CD4-positive, alpha-beta T cell treated with Interferon gamma for 1 hour (primary cell): ENCODE measurements around the gene RPS10.
A peak's percentile ranks its signal among the peaks of the same experiment; 100 is the strongest.

Experiments
- DNase-seq: peaks from one replicate; pipeline ENCODE4 v3.0.0-alpha.2; 2020

The RPS10 gene

GRCh38 chr6:34425498-34426410 lies at the start of gene RPS10:
Gene RPS10 (minus strand): TSS chr6:34426069. CDS start chr6:34425221, 848 bp downstream.
- peak; percentile 89 for DNase-seq

- no peak for DNase-seq
Measured at GRCh38 chr6:34475238-34475682, 49.4 kb upstream of the RPS10 start.

DNA sequence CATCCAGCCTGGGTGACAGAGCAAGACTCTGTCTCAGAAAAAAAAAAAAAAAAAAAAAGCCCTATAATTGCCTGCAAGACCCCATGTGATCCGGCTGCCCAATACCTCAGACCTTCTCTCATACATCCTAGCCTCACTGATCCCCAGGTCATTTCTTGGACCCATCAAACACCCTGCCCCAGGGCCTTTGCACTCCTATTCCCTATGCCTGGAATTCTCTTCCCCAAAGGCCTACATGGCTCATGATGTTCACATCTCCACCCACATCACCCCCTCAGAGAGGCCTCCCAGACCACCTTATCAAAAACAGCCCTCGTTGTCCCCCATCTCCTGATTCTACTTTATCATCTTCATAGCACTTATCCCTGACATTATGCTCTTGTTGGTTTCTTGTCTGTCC lies 48.9 kb upstream of the RPS10 start:
- DNase-seq = no peak

DNA sequence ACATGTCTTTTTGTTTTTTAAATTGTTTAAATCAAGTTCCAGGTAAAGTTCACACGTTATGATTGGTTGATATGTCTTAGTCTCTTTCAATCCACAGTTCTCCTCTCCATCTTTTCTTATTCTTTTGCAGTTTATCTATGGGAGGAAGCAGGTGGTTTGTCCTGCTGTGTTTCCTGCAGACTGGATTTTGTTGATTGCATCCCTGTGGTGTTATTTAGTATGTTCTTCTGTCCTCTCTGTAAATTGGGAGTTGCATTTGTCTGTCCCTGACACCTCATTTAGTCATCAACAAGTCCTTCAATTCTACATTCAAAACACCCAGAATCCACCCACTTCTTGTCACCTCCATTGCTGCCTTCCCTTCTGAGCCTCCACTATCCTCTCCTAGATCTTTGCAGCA lies 48.1 kb upstream of the RPS10 start:
- DNase-seq = no peak

GRCh38 chr6:34472425-34472824 lies 46.6 kb upstream of the RPS10 start:
- DNase-seq = no peak

GRCh38 chr6:34469499-34469898 lies 43.6 kb upstream of the RPS10 start:
- DNase-seq = no peak

- peak; percentile 25 for DNase-seq
Measured at GRCh38 chr6:34468378-34468892, 42.6 kb upstream of the RPS10 start.

GRCh38 chr6:34466242-34467185 lies 40.6 kb upstream of the RPS10 start:
- DNase-seq = no peak

- DNase-seq = peak; percentile 15
Measured at GRCh38 chr6:34465531-34466241, 39.8 kb upstream of the RPS10 start, which contains the start of gene PACSIN1. Gene PACSIN1 (plus strand): TSS chr6:34466076. CDS start chr6:34526306, 60,230 bp downstream.

- no peak for DNase-seq
Measured at GRCh38 chr6:34463849-34464248, 38.0 kb upstream of the RPS10 start.

DNA sequence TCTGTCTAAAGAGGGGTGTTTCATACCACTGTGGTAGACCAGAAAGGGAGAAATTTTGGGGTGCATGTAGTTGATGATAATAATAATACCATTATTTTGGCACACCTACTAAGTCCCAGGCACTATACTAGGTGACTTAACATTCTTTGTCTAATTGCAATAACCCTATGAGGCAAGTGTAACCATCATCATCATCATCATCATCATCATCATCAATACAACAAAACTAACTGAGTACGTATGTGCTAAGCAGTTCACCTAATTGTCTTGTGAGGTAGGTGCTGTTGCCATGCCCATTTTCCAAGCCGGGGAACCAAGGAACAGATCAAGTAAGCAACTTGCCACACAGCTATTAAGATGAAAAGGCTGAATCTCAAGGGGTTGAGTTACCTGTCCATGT lies 37.4 kb upstream of the RPS10 start:
- no peak for DNase-seq

- no peak for DNase-seq
Measured at GRCh38 chr6:34462551-34462971, 36.7 kb upstream of the RPS10 start.

DNA sequence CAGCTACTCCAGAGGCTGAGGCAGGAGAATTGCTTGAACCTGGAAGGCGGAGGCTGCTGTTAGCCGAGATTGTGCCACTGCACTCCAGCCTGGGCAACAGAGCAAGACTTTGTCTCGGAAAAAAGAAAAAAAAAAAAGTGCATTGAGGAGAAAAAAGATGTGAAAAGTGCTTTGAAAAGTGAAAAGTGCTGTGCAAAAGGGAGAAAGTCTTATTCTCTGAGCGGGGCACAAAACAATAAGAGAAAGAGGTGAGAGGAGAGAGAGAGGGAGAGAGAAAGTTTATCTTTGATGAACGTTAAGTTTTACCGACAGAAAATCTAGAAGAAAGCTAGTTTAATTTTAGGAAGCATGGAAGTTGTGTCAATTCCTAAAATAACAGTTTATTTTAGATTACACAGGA lies 36.1 kb upstream of the RPS10 start:
- DNase-seq = no peak

DNA sequence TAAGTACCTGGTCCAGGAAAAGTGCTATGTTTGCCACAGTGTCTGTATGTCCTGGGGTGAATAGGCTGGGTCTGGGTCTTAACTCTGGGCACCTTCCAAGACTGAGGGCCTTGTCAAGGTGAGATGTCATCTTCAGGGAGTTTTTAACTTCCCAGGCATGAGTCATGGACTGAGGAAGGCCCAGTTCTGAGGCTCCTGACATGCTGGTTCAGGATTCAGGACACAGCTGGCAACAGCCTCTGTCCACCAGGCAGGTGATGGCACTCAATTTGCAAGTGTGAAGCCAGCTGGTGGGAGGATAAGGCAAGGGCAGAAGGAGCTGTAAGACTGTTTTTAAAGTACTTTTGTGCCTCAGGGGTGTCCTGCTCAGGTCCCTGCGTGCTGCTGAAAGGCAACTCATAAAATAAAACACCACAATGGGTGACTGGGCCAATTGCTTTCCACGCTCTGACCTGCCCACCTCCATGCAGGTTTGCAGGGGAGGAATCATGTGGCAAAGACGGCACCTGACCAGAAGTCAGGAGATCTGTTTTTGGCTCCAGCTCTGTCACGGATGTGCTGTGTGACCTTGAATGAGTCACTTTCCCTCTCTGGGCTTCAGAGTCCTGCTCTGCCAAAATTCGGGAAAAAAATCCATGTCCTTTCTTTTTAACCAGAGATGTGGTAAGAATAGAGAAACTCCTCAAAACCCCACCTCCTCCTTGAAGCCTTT lies 35.1 kb upstream of the RPS10 start:
- DNase-seq = no peak

DNA sequence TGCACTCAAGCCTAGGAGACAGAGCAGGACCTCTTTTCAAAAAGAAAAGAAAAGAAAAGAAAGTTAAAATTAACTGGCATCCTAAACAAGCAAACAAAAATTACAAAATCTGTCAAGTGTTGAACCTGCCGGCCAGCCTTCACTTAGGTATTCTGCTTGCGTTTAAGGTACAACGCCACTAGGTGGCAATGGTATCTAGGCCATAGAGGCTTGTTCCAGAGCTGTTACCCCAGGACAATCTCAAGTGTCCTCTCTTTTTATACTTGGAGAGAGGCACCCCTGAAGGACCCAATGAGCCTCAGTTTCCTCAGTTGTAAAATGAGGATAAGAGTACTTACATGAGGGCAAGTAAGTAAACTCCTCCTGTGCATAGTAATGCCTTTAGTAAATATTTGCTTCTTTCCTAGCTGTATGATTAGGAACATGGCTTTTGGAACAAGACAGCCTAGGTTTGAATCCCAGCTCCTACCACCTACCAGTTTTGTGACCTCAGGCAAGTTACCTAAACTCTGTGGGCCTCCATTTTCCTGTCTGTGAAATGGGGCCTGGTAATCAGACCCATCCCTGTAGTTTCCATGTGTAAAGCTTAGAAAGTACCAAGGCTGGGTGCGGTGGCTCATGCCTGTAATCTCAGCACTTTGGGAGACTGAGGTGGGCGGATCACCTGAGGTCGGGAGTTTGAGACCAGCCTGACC lies 34.2 kb upstream of the RPS10 start:
- peak; percentile 29 for DNase-seq

DNA sequence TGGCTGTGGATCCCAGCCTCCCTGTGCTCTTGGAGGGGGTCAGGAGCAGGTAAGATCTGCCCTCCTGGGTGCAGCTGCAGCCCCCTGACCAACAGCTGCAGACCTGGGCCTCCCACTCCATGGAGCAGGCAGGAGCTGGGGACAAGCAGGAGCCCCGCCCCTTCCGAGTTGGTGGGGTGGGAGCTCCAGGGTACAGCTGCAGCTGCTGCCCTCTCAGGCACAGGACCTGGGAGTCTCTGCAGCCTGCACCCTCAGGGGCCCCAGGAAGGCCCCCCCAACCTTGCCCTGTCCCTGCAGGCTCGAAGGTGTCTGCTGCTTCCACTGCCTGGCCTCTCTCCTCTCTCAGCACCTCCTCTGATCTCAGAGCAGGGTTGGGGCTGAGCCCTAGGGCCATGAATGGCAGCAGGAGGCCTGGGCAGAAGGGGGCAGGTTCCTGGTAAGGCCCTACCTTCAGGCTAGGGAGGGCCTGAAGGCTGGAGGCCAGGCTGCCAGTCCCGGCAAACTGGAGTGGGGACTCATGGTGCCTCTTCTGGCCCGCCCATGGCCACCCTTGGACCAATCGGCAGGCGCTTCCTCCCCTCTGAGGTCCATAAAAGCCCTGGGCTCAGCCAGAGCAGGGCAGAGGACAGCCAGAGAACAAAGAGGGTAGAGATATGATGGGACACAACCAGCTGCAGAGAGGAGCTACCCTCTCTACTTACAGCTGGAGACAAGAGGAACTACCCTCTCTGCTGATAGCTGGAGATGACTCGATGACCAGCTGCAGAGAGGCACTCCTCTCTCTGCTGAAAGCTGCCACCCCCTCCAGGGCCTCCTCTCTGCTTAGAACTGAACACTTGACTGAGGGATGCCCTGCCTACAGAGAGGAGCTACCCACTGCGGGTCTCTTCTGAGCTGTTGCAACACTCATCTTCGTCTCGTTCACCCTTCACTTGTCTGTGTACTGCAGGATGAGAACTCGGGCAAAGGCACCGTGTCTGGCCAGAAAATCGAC lies 32.2 kb upstream of the RPS10 start:
- DNase-seq = no peak

DNA sequence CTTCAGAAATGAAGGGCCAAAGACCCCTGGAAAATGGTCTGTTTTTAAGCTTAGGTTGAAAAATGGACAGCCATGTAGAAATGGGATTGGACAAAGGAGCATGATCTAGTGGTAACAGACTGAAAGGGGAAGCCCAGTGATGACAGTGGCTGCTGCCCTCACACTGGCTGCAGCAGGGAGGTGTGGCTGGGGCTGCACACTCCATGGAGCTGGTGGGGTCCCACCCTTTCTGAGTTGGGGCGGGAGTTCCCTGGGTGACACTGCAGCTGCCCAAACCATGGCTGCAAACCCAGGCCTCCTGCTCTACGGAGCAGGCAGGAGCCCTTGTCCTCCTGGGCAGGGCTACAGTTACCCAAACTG lies 31.5 kb upstream of the RPS10 start:
- DNase-seq = no peak

- no peak for DNase-seq
Measured at GRCh38 chr6:34455831-34456230, 30.0 kb upstream of the RPS10 start.

DNA sequence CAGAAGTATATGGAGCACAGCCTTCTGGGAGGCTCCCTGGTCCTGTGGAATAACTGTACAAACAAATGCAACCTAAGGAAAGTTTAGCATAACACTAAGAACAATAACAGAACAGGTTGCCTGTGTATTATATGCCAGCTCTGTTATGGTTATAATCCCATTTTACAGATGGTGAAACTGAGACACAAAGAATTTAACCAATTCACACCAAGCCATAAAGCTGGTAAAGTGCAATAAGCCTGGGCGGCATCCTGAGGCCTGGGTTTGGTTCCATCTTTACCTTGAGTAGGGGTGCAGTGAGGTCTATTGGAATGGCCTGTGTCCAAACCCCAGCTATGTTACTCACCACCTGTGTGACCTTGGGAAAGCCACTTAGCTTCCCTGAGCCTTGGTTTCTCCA lies 25.3 kb upstream of the RPS10 start:
- DNase-seq = no peak

- DNase-seq = peak; percentile 28
Measured at GRCh38 chr6:34447910-34448309, 22.0 kb upstream of the RPS10 start.
